NCI-H1092 (cell line): ENCODE data around the gene NCL.
"Not testable (repeated sequence)": the region's sequence is repeated elsewhere in the genome, so short reads cannot be mapped to it uniquely, and the experiment has no call there.

Experiments used
- DNase-seq: peaks from one replicate; lab custom pipeline; 2025; lab: John Stamatoyannopoulos, UW

Gene NCL

DNA sequence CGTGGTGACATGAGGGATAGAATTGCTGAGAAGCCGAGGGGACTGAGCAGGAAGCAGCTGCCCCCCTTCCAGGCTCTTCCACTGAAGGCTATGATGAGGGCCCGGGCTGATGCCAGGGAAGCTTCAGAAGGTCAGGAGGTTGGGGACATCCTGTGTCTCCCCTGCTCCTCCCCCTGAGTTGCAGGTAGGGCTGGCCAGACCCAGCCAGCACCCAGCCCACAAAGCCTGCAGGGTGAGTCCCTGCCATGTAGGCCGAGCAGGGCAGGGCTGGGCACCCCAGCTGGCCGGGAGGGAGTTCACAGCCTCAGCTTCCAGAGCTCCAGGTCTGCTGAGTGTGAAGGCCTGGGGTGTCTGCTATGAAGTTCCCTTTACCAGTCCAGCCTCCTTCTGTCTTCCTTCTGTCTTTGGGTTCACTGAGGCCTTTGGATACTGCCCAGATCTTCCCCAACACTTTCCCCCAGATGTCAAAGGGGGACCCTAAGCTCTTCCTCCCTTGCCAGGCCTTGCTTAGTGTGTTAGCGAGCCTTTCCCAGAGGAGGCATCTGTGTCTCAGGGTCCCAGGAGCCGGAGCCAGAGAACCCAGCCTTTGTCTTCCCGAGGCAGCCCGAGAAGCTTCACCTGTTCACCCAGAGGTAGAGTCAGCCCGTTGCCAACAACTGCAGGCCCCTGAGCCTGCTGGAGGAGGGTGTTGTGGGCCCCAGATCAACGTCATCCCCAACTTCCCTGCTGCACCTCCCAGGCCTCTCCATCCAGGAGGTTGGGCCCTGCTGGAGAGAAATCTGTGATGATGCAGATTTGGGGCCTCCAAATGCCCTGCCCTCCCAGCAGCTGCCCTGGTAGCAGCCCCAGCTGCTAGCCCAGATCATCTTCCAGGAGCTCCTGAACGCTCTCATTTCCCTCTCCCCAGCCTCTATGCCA is 3.6 kb upstream of the NCL start:
- no peak for DNase-seq

GRCh38 chr2:231467016-231467545 is 2.8 kb upstream of the NCL start:
- no peak for DNase-seq

DNA sequence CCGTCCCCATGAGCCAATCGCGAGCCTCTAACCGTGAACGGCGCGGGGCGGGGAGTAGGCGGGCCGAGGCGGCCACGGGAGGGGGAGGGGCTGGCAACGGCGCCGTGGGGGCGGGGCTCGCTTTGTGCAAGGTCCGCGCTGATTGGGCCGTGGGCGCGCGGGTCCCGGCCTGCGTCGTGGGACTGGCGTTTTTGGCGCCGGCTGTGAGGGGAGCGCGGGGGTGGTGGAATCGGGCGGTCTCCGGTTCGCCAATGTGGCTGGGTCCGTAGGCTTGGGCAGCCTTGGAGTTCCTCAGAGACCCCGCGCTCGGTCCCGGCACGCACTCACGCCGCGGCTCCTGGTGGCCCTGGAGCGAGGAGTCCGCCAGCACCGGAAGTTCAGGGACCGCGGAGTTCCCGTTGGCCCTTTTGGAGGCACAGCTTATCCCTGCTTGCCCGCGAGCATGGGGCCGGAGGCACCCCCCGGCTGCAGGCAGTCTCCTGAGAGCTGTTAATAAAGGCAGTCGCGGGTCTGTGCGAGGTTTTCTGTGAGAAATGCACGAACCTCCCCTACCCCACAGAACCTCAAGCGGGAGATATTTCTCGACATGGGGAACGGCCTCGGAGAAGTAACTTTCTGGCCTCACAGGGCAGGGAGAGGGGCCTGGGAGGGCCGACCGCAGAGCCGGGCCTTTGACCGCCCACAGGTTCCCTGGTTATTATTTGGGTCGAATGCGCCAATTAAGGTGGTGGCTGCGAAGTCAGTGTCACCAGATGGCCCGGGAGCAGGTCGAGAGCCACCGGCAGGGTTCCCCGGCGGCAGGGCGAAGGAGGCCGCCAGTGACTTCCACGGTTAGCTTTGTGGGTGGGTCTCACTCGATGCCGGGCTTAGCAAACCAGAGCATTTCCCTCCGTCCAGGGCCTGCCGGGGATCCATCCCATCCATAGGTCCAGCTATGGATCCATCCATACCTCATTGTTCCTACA is 574 bp upstream of the NCL start:
- peak; percentile 93 for DNase-seq

- DNase-seq, result no peak
Measured at GRCh38 chr2:231462729-231463465, 1.4 kb downstream of the NCL start.

DNA sequence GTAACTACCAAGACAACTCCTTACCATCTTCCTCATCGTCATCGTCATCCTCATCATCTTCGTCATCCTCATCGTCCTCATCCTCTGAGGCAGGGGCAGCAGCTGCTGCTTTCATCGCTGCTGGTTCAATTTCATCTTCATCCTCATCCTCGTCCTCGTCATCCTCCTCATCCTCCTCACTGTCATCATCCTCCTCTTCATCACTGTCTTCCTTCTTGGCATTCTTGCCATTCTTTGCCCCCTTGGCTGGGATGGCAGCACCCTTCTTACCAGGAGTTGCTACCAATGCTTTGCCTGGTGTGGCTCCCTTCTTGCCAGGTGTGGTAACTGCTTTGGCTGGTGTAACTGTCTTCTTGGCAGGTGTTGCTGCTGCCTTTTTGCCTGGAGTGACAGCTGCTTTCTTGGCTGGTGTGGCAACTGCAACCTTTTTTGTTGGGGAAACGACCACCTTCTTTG is 2.7 kb downstream of the NCL start:
- DNase-seq, result no peak

DNA sequence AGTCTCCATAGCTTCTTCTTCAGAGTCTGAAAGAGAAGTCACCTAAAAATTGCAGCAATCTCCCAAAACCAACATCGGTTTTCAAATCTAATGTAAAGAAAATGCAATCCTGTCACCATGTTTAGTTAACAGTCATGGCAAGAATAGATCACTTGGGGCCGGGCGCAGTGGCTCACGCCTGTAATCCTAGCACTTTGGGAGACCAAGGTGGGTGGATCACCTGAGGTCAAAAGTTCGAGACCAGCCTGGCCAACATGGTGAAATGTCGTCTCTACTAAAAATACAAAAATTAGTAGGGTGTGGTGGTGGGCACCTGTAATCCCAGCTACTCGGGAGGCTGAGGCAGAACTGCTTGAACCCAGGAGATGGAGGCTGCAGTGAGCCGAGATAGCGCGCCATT is 3.4 kb downstream of the NCL start:
- DNase-seq, result not testable (repeated sequence)

- no peak for DNase-seq
Measured at GRCh38 chr2:231460073-231460835, 4.0 kb downstream of the NCL start.

- no peak for DNase-seq
Measured at GRCh38 chr2:231458368-231458767, 5.9 kb downstream of the NCL start.

GRCh38 chr2:231457101-231457500 is 7.2 kb downstream of the NCL start:
- DNase-seq, result no peak

- no peak for DNase-seq
Measured at GRCh38 chr2:231456295-231457004, 7.8 kb downstream of the NCL start.

DNA sequence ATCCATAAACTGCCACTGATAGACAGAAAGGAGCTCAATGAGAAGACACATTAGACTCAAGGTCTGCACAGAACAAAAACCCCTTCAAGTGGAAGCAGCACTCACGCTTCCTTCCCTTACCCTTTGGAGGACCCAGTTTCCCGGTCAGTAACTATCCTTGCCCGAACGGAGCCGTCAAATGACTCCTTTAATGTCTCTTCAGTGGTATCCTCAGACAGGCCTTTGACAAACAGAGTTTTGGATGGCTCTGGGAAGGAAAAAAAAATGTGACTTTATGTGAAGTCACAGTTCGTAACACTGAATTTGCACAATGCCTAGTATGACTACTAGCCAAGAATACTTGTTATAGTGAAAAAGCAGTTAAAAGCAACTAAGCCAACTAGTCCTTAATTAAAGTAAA is 8.4 kb downstream of the NCL start:
- no peak for DNase-seq

GRCh38 chr2:231455222-231455621 is 9.1 kb downstream of the NCL start:
- DNase-seq, result no peak

- DNase-seq, result no peak
Measured at GRCh38 chr2:231454361-231454791, 9.9 kb downstream of the NCL start.

- DNase-seq, result no peak
Measured at GRCh38 chr2:231452799-231453508, 11.3 kb downstream of the NCL start.

DNA sequence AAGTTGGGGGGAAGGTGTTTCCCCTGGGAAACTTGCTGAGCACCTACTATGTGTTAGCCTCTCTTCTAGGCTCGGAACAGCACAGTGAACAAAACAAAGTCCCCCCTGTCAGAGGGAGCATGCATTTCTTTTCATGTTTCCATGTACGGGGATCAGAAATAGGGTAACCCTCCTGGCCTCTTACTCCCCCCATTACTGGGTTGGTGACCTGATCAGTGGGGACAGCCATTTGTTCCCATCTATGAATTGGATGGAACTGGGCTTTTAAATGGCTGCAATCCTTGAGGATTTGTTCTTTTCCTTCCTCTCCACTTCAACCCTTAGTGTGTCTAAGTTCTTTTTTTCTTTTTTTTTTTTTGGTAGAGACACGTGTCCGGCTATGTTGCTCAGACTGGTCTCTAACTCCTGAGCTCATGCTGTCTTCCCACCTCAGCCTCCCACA is 13.7 kb downstream of the NCL start:
- no peak for DNase-seq

GRCh38 chr2:231449503-231450054 is 14.7 kb downstream of the NCL start:
- no peak for DNase-seq

- no peak for DNase-seq
Measured at GRCh38 chr2:231436957-231437356, 27.3 kb downstream of the NCL start.

GRCh38 chr2:231433990-231434389 is 30.3 kb downstream of the NCL start:
- no peak for DNase-seq

GRCh38 chr2:231431606-231432005 is 32.7 kb downstream of the NCL start:
- DNase-seq, result no peak
